ENCODE data around the gene TTBK1.

The TTBK1 gene

GRCh38 chr6:43318011-43318410 lies 74.7 kb downstream of the TTBK1 start:
- FAIRE-seq (peak; percentile 29), DNase-seq (ENCODE audit: extremely low spot score, insufficient read length, low read depth) (no peak)

GRCh38 chr6:43325876-43326275 lies 82.6 kb downstream of the TTBK1 start:
- FAIRE-seq (no peak), DNase-seq (ENCODE audit: extremely low spot score, insufficient read length, low read depth) (no peak)

- no peak for FAIRE-seq
- DNase-seq (ENCODE audit: extremely low spot score, insufficient read length, low read depth) = no peak
Observed at GRCh38 chr6:43328528-43328927, 85.2 kb downstream of the TTBK1 start.

GRCh38 chr6:43331470-43331869 lies 88.2 kb downstream of the TTBK1 start:
- FAIRE-seq (no peak), DNase-seq (ENCODE audit: extremely low spot score, insufficient read length, low read depth) (no peak)

GRCh38 chr6:43331891-43332290 lies 88.6 kb downstream of the TTBK1 start:
- no peak for FAIRE-seq
- DNase-seq (ENCODE audit: extremely low spot score, insufficient read length, low read depth) = no peak

GRCh38 chr6:43334466-43335095 lies 91.3 kb downstream of the TTBK1 start:
- DNase-seq (ENCODE audit: extremely low spot score, insufficient read length, low read depth) = no peak

GRCh38 chr6:43335469-43335868 lies 92.2 kb downstream of the TTBK1 start:
- DNase-seq (ENCODE audit: extremely low spot score, insufficient read length, low read depth) = no peak
- no peak for FAIRE-seq

More at GRCh38 chr6:43334466-43335095, 91.3 kb downstream of the TTBK1 start:
- FAIRE-seq = peak; percentile 65

- FAIRE-seq = peak; percentile 69
- DNase-seq (ENCODE audit: extremely low spot score, insufficient read length, low read depth) = no peak
Observed at GRCh38 chr6:43336382-43336781, 93.1 kb downstream of the TTBK1 start.
